ENCODE data around the gene CDK11B. TPM values are rescaled to one million over a fixed set of nuclear protein-coding genes. Genes with fewer than 3 reads are reported as not detected.

The CDK11B gene
- total RNA-seq, 1 donor from 2014 or later: 23.4 TPM

DNA sequence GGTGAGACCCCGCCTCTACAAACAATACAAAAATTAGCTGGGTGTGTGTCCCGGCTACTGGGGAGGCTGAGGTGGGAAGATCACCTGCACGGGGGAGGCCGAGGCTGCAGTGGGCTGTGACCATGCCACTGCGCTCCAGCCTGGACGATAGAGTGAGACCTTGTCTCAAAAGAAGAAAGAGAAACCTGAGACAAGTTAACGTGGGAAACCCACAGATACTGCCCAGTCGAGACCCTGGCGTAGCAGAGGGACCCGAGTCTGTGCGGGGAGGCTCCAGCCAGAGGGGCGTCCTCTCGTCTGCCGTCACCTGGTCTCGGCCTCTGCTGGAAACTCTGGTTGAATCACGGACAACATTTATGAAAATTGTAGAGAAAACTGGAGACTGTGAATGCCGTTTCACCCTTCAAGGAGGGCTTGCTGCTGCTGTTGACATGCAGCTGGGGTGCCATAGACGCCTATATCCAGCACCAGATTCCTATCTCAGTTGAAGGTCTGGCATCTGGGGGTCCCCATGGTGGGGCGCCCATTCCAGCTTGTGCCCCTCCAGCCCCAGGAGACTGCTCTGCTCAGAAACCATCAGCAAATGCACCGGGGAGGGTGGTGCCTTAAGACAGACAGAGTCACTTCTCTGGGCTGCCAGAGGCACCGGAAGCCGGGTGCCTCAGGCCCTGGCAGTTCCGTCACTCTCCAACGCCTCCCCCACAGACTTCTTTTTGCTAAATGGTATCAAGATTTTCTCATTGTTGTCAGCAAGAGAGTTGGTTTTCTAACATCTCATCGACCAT lies 13.6 kb upstream of the CDK11B start:
- TF ChIP-seq, protein P1, sequence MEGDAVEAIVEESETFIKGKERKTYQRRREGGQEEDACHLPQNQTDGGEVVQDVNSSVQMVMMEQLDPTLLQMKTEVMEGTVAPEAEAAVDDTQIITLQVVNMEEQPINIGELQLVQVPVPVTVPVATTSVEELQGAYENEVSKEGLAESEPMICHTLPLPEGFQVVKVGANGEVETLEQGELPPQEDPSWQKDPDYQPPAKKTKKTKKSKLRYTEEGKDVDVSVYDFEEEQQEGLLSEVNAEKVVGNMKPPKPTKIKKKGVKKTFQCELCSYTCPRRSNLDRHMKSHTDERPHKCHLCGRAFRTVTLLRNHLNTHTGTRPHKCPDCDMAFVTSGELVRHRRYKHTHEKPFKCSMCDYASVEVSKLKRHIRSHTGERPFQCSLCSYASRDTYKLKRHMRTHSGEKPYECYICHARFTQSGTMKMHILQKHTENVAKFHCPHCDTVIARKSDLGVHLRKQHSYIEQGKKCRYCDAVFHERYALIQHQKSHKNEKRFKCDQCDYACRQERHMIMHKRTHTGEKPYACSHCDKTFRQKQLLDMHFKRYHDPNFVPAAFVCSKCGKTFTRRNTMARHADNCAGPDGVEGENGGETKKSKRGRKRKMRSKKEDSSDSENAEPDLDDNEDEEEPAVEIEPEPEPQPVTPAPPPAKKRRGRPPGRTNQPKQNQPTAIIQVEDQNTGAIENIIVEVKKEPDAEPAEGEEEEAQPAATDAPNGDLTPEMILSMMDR (IDR thresholded peaks at IDR 0.05; ENCODE audit: insufficient read depth, low read depth, low read length): no peak
- no peak for TF ChIP-seq EZH2 (IDR thresholded peaks at IDR 0.05; ENCODE audit: insufficient read depth, low read length)
- no peak for DNase-seq (ENCODE audit: low read depth)
- H2AFZ ChIP-seq (ENCODE audit: low read depth, low read length): no peak overlapping the region
- H3K4me3 ChIP-seq (ENCODE audit: insufficient read depth, low read depth, low read length): no peak overlapping the region
- H3K27me3 ChIP-seq (ENCODE audit: insufficient read depth, low read length): no peaks in the 10 kb centered on the region
- H3K9ac ChIP-seq (ENCODE audit: low read length): no peak overlapping the region
- no peaks in the 10 kb centered on the region for H3K4me1 Mint-ChIP-seq (ENCODE audit: low read depth, unreplicated experiment)
- H3K4me1 ChIP-seq (ENCODE audit: insufficient read depth, low read length): no peaks in the 10 kb centered on the region
- no peaks in the 10 kb centered on the region for H3K9me3 Mint-ChIP-seq (ENCODE audit: unreplicated experiment)
- H4K20me1 ChIP-seq (ENCODE audit: insufficient read depth, low read length): no peaks in the 10 kb centered on the region
- peaks cover 7% of the 10 kb centered on the region for H3K36me3 ChIP-seq (ENCODE audit: insufficient read depth, low read length)
- no peak overlapping the region for H3K27ac Mint-ChIP-seq (ENCODE audit: unreplicated experiment)
- no peak overlapping the region for H3K4me3 Mint-ChIP-seq (ENCODE audit: unreplicated experiment)
- H3K27ac ChIP-seq (ENCODE audit: low read depth, low read length): no peak overlapping the region
- H3K27me3 Mint-ChIP-seq (ENCODE audit: low read depth, unreplicated experiment): no peaks in the 10 kb centered on the region
- no peaks in the 10 kb centered on the region for H3K79me2 ChIP-seq (ENCODE audit: insufficient read depth, low read length)
- H3K36me3 Mint-ChIP-seq (ENCODE audit: low read depth, unreplicated experiment): peaks cover 5% of the 10 kb centered on the region
- FAIRE-seq: no peak
- no peaks in the 10 kb centered on the region for H3K9me3 ChIP-seq (ENCODE audit: insufficient read depth, low read depth, low read length)
- no peak overlapping the region for H3K4me2 ChIP-seq (ENCODE audit: low read length)

DNA sequence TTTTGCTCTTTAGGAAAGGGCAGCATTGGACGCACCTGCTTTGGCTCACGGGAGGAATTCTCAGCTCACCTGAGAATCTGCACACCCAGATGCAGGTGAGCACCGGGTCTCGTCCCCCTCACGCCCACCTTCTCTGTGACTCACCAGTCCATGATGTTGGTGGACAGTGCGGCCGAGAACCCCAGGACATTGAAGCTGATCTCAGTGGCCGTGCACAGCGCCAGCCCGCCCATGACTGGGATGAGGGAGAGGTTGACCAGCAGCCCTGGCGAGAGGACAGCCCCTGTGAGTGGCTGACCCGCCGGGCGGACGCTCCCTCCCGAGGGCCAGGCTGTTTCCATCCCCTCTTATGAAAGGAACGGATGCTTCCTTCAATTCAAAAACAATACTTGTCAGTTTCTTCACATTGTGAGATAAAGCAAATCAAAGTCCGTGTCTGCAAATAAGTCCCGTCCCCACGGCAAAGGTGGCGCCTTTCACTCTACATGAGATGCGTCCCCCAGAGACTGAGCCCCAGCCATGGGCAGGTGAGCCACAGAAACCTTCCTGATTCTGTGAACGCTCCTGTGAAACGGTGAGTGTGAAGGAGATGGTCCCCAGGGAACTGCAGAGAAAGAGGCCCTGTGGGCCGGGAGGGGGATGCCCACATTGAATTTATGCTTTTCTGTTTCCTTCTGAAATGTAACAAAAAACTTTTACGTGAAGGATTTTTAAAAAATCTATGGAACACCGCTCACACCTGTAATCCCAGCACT lies 12.7 kb upstream of the CDK11B start:
- FAIRE-seq: no peak
- no peak overlapping the region for H3K9ac ChIP-seq (ENCODE audit: low read length)
- H4K20me1 ChIP-seq (ENCODE audit: insufficient read depth, low read length): no peaks in the 10 kb centered on the region
- H2AFZ ChIP-seq (ENCODE audit: low read depth, low read length): no peak overlapping the region
- Mint-ChIP-seq H3K4me3 (ENCODE audit: unreplicated experiment) (no peak overlapping the region), H3K9me3 (ENCODE audit: unreplicated experiment) (no peaks in the 10 kb centered on the region), H3K36me3 (ENCODE audit: low read depth, unreplicated experiment) (peaks cover 5% of the 10 kb centered on the region), H3K4me1 (ENCODE audit: low read depth, unreplicated experiment) (no peaks in the 10 kb centered on the region), H3K27ac (ENCODE audit: unreplicated experiment) (no peak overlapping the region), H3K27me3 (ENCODE audit: low read depth, unreplicated experiment) (no peaks in the 10 kb centered on the region)
- H3K27ac ChIP-seq (ENCODE audit: low read depth, low read length): no peak overlapping the region
- H3K4me2 ChIP-seq (ENCODE audit: low read length): no peak overlapping the region
- no peaks in the 10 kb centered on the region for H3K27me3 ChIP-seq (ENCODE audit: insufficient read depth, low read length)
- H3K36me3 ChIP-seq (ENCODE audit: insufficient read depth, low read length): peaks cover 7% of the 10 kb centered on the region
- no peak for DNase-seq (ENCODE audit: low read depth)
- no peak overlapping the region for H3K4me3 ChIP-seq (ENCODE audit: insufficient read depth, low read depth, low read length)
- no peaks in the 10 kb centered on the region for H3K4me1 ChIP-seq (ENCODE audit: insufficient read depth, low read length)
- TF ChIP-seq, protein P1 (IDR thresholded peaks at IDR 0.05; ENCODE audit: insufficient read depth, low read depth, low read length): no peak
- TF ChIP-seq EZH2 (IDR thresholded peaks at IDR 0.05; ENCODE audit: insufficient read depth, low read length): no peak
- H3K79me2 ChIP-seq (ENCODE audit: insufficient read depth, low read length): no peaks in the 10 kb centered on the region
- H3K9me3 ChIP-seq (ENCODE audit: insufficient read depth, low read depth, low read length): no peaks in the 10 kb centered on the region
